Astrocyte of the cerebellum (primary cell): Measurements from ENCODE around the gene DPP10.

Experiments used
- DNase-seq: peaks from one replicate; pipeline ENCODE4 v3.0.0-alpha.2; 2011; ENCODE audit warnings: low read depth
- H3K4me3 ChIP-seq: 2 replicates; pipeline ENCODE4 v1.5.1; 2011; ENCODE audit warnings: mild to moderate bottlenecking, low read depth, low read length, moderate library complexity
- in situ Hi-C: cut with HindIII; loops from 2 replicates; pipeline ENCODE4 v1.10.0; 2017; ENCODE audit warnings: low sequenced_read_pairs
- TF ChIP-seq, protein P1 (sequence below): IDR thresholded peaks from 2 replicates; pipeline ENCODE4 v1.5.1; 2012; ENCODE audit warnings: low read length, low read depth, moderate library complexity, mild to moderate bottlenecking; ENCODE audit errors: missing control alignments

DPP10 gene

DNA sequence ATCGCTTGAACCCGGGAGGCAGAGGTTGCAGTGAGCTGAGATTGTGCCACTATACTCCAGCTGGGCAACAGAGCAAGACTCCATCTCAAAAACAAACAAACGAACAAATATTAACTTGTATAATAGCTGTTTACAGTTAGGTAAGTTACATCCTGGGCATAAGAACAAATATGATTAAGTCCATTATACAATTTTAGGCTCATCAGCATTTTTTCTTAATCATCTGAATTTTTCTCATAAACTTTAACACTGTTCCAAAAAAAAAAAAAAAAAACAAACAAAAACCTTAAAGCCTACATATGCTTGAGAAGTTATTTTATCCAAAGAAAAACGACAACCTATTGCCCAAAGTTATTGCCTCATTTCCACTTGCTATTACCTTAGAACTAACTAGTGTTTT is 1042.5 kb downstream of the DPP10 start:
- in situ Hi-C loops: no loop called here
- TF ChIP-seq, protein P1, sequence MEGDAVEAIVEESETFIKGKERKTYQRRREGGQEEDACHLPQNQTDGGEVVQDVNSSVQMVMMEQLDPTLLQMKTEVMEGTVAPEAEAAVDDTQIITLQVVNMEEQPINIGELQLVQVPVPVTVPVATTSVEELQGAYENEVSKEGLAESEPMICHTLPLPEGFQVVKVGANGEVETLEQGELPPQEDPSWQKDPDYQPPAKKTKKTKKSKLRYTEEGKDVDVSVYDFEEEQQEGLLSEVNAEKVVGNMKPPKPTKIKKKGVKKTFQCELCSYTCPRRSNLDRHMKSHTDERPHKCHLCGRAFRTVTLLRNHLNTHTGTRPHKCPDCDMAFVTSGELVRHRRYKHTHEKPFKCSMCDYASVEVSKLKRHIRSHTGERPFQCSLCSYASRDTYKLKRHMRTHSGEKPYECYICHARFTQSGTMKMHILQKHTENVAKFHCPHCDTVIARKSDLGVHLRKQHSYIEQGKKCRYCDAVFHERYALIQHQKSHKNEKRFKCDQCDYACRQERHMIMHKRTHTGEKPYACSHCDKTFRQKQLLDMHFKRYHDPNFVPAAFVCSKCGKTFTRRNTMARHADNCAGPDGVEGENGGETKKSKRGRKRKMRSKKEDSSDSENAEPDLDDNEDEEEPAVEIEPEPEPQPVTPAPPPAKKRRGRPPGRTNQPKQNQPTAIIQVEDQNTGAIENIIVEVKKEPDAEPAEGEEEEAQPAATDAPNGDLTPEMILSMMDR: no peak
- H3K4me3 ChIP-seq: no peak overlapping the region
- DNase-seq: no peak

DNA sequence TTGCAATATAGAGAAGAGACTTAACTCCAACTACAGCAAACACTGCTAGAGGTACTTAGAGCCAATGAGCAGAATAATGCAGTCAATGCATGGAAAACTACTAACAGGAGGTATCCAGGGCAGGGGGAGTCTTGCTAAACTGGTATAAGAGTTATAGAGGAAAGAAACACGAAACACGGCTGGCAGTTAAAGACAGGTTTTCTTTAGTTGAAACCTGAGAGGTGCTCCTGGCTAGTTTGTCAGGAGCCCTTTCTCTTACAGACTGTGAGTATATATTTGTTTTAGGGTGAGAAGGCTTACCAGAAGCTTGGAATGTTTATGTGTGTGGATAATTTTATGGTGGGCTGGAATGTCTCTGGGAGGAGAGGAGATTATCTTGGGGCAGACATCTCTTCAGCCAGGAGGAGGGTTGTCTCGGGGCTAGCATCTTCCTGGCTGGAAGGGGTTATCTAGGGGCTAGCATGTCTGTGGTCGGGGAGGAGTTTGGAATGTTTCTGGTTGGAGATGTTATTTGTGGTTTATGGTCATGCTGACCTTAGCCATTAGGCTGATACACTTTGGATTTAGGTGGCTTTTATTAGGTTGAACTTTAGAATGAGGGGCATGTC is 1048.8 kb downstream of the DPP10 start:
- in situ Hi-C loops: no loop called here
- TF ChIP-seq, protein P1: no peak
- no peak for DNase-seq

DNA sequence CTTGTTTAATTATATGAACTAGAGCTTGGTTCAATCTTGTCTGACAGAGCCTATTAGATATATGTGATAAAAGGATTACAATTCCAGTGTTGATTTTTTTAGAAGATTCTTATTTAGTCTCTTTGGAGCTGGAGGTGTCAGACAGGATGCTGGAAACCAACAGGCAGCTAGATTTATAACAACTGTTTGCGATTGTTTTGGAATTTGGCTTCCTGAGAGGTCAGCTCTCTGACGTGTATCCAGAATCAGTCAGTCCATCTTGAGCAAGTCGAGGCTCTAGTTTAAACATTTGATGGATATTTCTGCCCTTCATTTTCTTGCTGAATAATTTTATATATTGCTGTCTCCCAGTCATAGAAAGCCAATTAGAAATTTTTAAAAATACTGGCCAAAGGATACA is 1062.9 kb downstream of the DPP10 start:
- no peak for DNase-seq
- in situ Hi-C loops: no loop called here
- TF ChIP-seq, protein P1: no peak
- H3K4me3 ChIP-seq: no peak overlapping the region

More for the DNA sequence above, 1048.8 kb downstream of the DPP10 start:
- no peak overlapping the region for H3K4me3 ChIP-seq

DNA sequence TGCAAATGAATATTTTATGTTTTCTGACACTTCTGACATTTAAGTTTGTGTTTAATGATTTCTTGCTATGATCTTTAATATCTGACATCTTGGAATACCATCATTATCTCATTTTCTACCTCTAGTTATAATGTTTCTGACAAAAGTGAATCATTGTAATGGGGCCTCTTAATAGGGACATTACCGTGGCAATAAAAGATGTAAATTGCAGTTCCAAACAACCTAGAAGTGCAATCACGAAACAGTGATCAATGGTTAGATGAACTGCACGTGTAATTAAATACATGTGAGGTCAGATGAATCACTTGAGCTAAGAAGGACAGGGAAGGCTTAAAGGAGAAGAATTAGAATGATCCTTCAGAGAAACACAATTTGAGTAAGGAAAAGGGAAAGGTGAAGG is 1078.3 kb downstream of the DPP10 start:
- H3K4me3 ChIP-seq: no peak overlapping the region
- TF ChIP-seq, protein P1: no peak
- no peak for DNase-seq
- in situ Hi-C loops: no loop called here

DNA sequence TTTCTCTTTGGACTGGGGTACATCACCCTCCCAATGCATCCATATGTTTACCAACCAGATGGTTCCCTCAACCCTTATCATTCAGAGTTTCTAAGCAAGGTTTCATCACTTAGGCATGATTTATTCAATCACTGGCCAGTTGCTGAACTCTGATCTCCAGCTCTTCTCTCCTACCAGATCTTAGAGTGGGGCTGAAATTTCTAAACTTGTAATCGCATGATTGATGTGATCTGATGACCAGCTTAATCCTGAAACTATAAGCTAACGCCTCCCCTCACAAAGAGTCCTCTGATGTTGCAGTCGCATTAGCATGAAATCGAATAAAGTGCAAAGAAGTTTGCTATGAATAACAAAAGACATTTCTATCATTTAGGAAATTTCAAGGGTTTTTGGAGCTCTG is 1082.0 kb downstream of the DPP10 start:
- DNase-seq: no peak
- in situ Hi-C loops: no loop called here
- TF ChIP-seq, protein P1: no peak
- no peak overlapping the region for H3K4me3 ChIP-seq

DNA sequence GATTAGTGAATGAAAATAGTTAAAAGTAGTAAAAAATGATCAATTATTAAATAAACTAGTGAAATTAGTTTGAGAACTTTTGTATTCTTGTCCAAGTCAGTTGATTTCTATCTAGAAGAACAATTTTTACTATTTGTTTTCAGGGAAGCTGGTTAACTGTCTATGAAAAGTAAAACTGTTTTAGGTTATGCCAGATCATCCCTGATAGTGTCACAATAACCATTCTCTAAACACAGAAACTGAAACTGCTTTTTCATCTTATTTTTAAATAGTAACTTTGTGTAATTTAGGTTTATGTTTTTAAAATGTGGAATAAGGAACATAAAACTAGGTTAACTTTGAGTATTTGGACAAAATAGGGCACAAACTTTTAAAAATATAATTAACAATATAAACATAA is 1087.2 kb downstream of the DPP10 start:
- TF ChIP-seq, protein P1: no peak
- no peak for DNase-seq
- H3K4me3 ChIP-seq: no peak overlapping the region
- in situ Hi-C loops: no loop called here
